MCF 10A (cell line): Measurements from ENCODE around the gene TES. TPM values are rescaled to one million over a fixed set of nuclear protein-coding genes. Genes with fewer than 3 reads are reported as not detected.

Experiments used
- BruUV-seq: library from RNA; stranded (reverse); fragments of 400-500 nt; replicated peaks from 2 replicates; lab custom pipeline; 2021; lab: Mats Ljungman, UMichigan
- CTCF ChIA-PET: fragments of 300-600 bp; sonication (Branson Sonifier 250); formaldehyde crosslinking; extraction: SDS; loops from one replicate; lab custom pipeline; 2021; ENCODE audit warnings: antibody characterized with exemption, inconsistent platforms; lab: Yijun Ruan, JAX
- POLR2A ChIA-PET: fragments of 300-600, 350-650 bp; sonication (Branson Sonifier 250); formaldehyde crosslinking; extraction: SDS; loops from one replicate; lab custom pipeline; 2020; ENCODE audit warnings: antibody characterized with exemption, inconsistent platforms; lab: Yijun Ruan, JAX
- DNase-seq: peaks from one replicate; pipeline ENCODE4 v3.0.0-alpha.2; 2018; ENCODE audit not compliant: unreplicated experiment
- H3K27ac Mint-ChIP-seq: one replicate; pipeline ENCODE4 v1.8.0; 2022; ENCODE audit warnings: mild to moderate bottlenecking, low read depth, mixed read lengths; ENCODE audit not compliant: unreplicated experiment
- H3K27me3 Mint-ChIP-seq: one replicate; pipeline ENCODE4 v1.8.0; 2022; ENCODE audit warnings: mixed read lengths; ENCODE audit not compliant: insufficient read depth, unreplicated experiment
- H3K36me3 Mint-ChIP-seq: one replicate; pipeline ENCODE4 v1.8.0; 2022; ENCODE audit warnings: mild to moderate bottlenecking, moderate library complexity, mixed read lengths; ENCODE audit not compliant: insufficient read depth, unreplicated experiment
- H3K4me1 Mint-ChIP-seq: one replicate; pipeline ENCODE4 v1.8.0; 2022; ENCODE audit warnings: mixed read lengths; ENCODE audit not compliant: insufficient read depth, unreplicated experiment
- H3K4me3 Mint-ChIP-seq: one replicate; pipeline ENCODE4 v1.8.0; 2022; ENCODE audit warnings: mild to moderate bottlenecking, moderate library complexity, mixed read lengths; ENCODE audit not compliant: unreplicated experiment
- H3K9me3 Mint-ChIP-seq: one replicate; pipeline ENCODE4 v1.8.0; 2022; ENCODE audit warnings: mixed read lengths; ENCODE audit not compliant: unreplicated experiment
- CTCF ChIP-seq: fragments of 200-600 bp; IDR thresholded peaks from one replicate; pipeline ENCODE4 v1.8.0; 2022; ENCODE audit warnings: antibody characterized with exemption, mild to moderate bottlenecking; ENCODE audit not compliant: unreplicated experiment
- intact Hi-C: fragments of 100-400 bp; cut with micrococcal nuclease; formaldehyde crosslinking; loops from 2 replicates; pipeline ENCODE4 v1.14.1; 2022
- total RNA-seq: library from RNA; stranded (reverse); gene quantifications from 2 replicates; pipeline ENCODE4 v1.2.3, GENCODE V29; 2022

TES gene
- total RNA-seq, 1 experiment from 2014 or later, result 162 TPM

DNA sequence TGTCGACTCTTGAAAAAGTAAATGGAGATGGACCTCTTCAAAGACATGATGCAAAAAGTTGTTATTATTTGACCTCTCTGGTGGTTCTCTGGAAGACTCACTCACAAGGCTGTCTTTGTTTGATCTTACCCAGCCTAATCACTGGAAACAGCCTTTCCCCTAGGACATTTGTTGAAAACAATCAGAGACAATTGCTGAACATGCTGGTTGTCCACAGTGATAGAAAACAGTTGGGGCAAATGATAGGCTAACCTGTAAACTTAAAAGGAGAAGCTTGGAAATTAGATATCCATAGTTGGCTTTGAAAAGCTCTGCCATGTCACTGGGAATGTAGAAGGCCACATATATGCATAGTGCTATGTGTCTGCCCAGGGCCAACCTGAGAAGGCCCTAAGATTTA lies 22.9 kb upstream of the TES start:
- no peak for DNase-seq
- intact Hi-C loops, result no loop called here
- Mint-ChIP-seq H3K27me3 (no peaks in the 10 kb centered on the region), H3K4me3 (no peak overlapping the region), H3K36me3 (no peaks in the 10 kb centered on the region), H3K9me3 (peaks cover 15% of the 10 kb centered on the region), H3K27ac (no peak overlapping the region), H3K4me1 (no peaks in the 10 kb centered on the region)
- no TSS peak for BruUV-seq
- ChIA-PET POLR2A (interaction anchor here (1.3 to 3.1 kb wide), 2 partner anchors 13 to 24 kb away, joined by 3 to 18 read pairs; partner anchors contain the start of gene TES), CTCF (interaction anchor here (0.5 to 14.5 kb wide), 5 partner anchors 10 to 48 kb away, joined by 3 to 409 read pairs (median 5); partner anchors contain the start of gene TES)
- TF ChIP-seq CTCF, result no peak

DNA sequence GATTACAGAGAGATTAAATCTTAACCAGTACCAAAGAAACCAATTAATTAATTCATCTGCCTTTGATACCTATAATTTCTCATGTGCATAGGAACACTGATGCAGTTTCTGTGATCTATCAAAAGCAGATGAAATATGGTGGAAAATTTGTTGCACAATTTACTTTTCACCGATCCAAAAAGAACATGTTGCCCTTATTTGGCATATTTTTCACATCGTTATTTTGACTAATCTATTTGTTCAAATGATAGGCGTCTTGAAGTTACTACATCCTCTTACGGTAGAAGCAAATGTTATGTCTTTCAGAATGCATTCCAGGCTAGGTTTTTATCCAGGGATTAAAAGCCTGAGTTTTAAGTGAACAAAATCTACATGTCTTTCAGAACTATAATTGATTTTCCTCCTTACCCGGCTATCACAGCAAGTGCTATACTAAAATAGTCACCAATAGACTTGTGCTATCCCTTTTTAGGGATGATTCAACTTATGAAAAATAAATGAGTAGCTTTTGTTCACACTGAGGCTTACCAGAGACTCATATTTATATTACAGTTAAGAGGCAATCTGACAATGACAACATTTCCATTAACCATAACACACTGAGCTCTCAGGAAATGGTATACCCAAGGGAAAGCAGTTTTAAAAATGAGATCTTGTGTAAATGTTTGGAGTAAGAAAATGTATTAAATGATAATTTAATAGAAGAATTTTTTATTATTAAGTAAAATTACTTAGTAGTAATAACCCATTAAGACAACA lies 16.8 kb upstream of the TES start:
- no peak overlapping the region for H3K4me3 Mint-ChIP-seq
- no peak for TF ChIP-seq CTCF
- intact Hi-C loops, result no loop called here
- H3K27ac Mint-ChIP-seq, result no peak overlapping the region
- H3K4me1 Mint-ChIP-seq, result no peaks in the 10 kb centered on the region
- H3K9me3 Mint-ChIP-seq, result no peaks in the 10 kb centered on the region
- DNase-seq, result no peak
- no peaks in the 10 kb centered on the region for H3K27me3 Mint-ChIP-seq
- H3K36me3 Mint-ChIP-seq, result no peaks in the 10 kb centered on the region
- ChIA-PET CTCF (interaction anchor here (0.8 to 1.5 kb wide), 2 partner anchors 13 to 21 kb away, joined by 3 to 5 read pairs; no protein-coding TSS in a partner anchor), POLR2A (interaction anchor here (1.2 kb wide), 1 partner anchor 20 kb away, joined by 3 read pairs; no protein-coding TSS in a partner anchor)
- BruUV-seq, result no TSS peak

GRCh38 chr7:116194115-116194514 lies 16.2 kb upstream of the TES start:
- Mint-ChIP-seq H3K9me3 (no peaks in the 10 kb centered on the region), H3K36me3 (no peaks in the 10 kb centered on the region), H3K4me1 (peaks cover 3% of the 10 kb centered on the region), H3K27ac (no peak overlapping the region), H3K27me3 (no peaks in the 10 kb centered on the region), H3K4me3 (no peak overlapping the region)
- no TSS peak for BruUV-seq
- DNase-seq, result no peak
- TF ChIP-seq CTCF, result no peak
- CTCF ChIA-PET, result interaction anchor here (0.8 to 2.3 kb wide), 2 partner anchors 13 to 22 kb away, joined by 3 to 15 read pairs; no protein-coding TSS in a partner anchor
- intact Hi-C loops, result no loop called here
- POLR2A ChIA-PET, result interaction anchor here (1.2 kb wide), 1 partner anchor 19 kb away, joined by 3 read pairs; no protein-coding TSS in a partner anchor

DNA sequence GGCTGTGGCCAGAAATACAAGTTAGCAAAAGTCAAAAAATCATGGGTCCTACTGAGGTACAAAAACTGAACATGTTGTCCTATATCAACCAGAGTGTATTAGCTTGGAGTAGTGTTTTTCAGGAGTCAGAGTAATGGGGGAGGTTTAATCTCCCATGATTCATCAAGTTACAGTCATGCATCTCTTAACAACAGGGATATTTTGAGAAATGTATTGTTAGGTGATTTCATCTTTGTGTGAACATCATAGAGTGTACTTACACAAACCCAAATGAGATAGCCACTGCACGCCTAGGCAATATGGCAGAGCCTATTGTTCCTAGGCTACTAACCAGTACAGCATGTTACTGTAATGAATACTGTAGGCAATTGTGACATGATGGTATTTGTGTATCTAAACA lies 14.9 kb upstream of the TES start:
- peaks cover 6% of the 10 kb centered on the region for H3K4me1 Mint-ChIP-seq
- CTCF ChIA-PET, result interaction anchor here (1.5 to 2.3 kb wide), 3 partner anchors 15 to 40 kb away, joined by 4 to 15 read pairs (median 5); partner anchors contain the start of gene TES
- H3K9me3 Mint-ChIP-seq, result no peaks in the 10 kb centered on the region
- intact Hi-C loops, result no loop called here
- no TSS peak for BruUV-seq
- no peaks in the 10 kb centered on the region for H3K27me3 Mint-ChIP-seq
- POLR2A ChIA-PET, result interaction anchor here (0.6 to 1.6 kb wide), 3 partner anchors 15 to 145 kb away, joined by 3 to 9 read pairs (median 3); partner anchors contain the start of gene TES
- H3K27ac Mint-ChIP-seq, result no peak overlapping the region
- no peak for TF ChIP-seq CTCF
- no peak overlapping the region for H3K4me3 Mint-ChIP-seq
- DNase-seq, result no peak
- no peaks in the 10 kb centered on the region for H3K36me3 Mint-ChIP-seq
